ENCODE results near the gene TNPO1. TPM values are rescaled to one million over a fixed set of nuclear protein-coding genes. Genes with fewer than 3 reads are reported as not detected.

TNPO1 gene
- total and polyA plus RNA-seq, 2 of the 8 experiments (the other 6 are each of a cell fraction or from before 2014, with no cell fraction given): 38.5 to 211 TPM

DNA sequence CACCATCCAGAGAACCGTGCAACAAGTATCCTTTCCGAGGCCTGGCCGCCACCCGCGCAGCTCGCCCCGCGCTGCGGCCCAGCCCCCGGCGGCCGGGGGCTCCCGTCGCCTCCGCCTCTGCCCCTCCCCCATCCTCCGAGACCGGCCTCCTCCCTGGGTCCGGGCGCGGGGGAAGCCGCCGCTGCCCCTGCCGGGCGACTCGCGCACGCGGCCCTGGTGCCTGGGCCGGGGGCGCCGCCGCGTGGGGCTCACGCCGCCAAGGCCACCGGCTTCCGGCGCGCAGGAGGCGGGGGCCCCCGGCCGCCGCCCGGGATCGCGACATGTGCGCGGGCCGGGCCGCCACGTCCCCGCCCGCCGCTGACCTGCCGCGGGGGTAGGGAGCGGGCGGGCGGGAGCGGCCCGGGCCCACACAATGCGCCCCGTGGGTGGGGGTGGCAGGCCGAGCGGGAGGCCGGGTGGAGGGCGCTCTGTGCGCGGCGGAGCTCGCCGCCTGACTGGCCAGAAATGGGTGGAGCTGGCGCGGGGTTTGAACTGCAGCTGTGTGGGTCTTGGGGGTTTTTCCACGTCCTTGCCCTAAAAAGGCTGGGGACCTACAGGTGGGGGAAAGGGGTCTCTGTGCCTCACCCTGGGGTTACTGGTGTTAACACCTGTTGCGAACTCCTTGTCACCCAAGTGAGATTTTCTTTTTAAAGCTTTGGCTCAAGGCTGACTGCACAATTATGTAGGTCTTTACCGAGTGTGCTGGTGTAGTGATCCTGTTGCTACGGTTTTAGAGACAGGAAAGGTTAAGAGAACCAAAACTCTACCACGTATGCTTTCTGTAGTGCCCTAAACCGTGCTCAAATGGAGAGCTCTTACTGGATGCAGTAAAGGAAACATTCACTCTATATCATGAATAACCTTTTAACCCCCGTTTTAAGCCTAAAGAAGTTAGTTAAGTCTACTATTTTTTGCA is 32.3 kb downstream of the TNPO1 start (continued):
- TF ChIP-seq NANOG (IDR thresholded peaks at IDR 0.05; ENCODE audit: insufficient read depth, low read depth, low read length, poor library complexity, severe bottlenecking): no peak
- 0 out of 4 replicates have a peak, but pooled peaks of 1 of the 2 experiments have one; percentile 9 for TF ChIP-seq HDAC2 (IDR thresholded peaks at IDR 0.05; ENCODE audit: borderline replicate concordance in 1 of 2, low read depth in 2 of 2, low read length in 2 of 2)
- TF ChIP-seq TCF12 (IDR thresholded peaks at IDR 0.05; ENCODE audit: low read depth, low read length): no peak
- TF ChIP-seq RFX5 (IDR thresholded peaks at IDR 0.05; ENCODE audit: borderline replicate concordance, low read depth, low read length): no peak
- TF ChIP-seq YY1 (IDR thresholded peaks at IDR 0.05; ENCODE audit: low read depth, low read length): no peak
- TF ChIP-seq CHD2 (IDR thresholded peaks at IDR 0.05; ENCODE audit: low read length): no peak
- peak; percentile 69 for TF ChIP-seq KDM4A (IDR thresholded peaks at IDR 0.05; ENCODE audit: low read depth, low read length, severe bottlenecking)
- no peak; the same call in 1 of the 2 replicates for TF ChIP-seq CHD1 (IDR thresholded peaks at IDR 0.05; ENCODE audit: low read depth, low read length)
- TF ChIP-seq RNF2 (IDR thresholded peaks at IDR 0.05; ENCODE audit: borderline replicate concordance, low read depth, low read length, missing control alignments, poor library complexity, severe bottlenecking): no peak
- no peak for TF ChIP-seq KDM5A (IDR thresholded peaks at IDR 0.05; ENCODE audit: low read length)
- TF ChIP-seq JUN (IDR thresholded peaks at IDR 0.05; ENCODE audit: low read depth, low read length): no peak
- no peak for TF ChIP-seq TEAD4 (IDR thresholded peaks at IDR 0.05; ENCODE audit: low read depth, low read length)

All from H1 (cell line).